B cell (primary cell): ENCODE data around the gene RABL6. TPM values are rescaled to one million over a fixed set of nuclear protein-coding genes. Genes with fewer than 3 reads are reported as not detected.

ENCODE experiments used
- ATAC-seq: fragments of 200-7000 bp; cut with Tn5 transposase; one replicate; pipeline ENCODE4 v1.10.0; 2021; ENCODE audit warnings: low read depth, mild to moderate bottlenecking, moderate number of reproducible peaks, moderate library complexity
- CTCF ChIA-PET: fragments of 350-600 bp; sonication (Branson Sonifier 250); formaldehyde crosslinking; loops from one replicate; lab custom pipeline; 2021; ENCODE audit warnings: antibody characterized with exemption, inconsistent platforms; lab: Charles Lee
- POLR2A ChIA-PET: fragments of 350-600 bp; sonication (Branson Sonifier 250); formaldehyde crosslinking; loops from one replicate; lab custom pipeline; 2021; ENCODE audit warnings: antibody characterized with exemption; lab: Charles Lee
- DNase-seq: peaks from one replicate; pipeline ENCODE4 v3.0.0; 2013
- H2AFZ ChIP-seq: 2 replicates; pipeline ENCODE4 v1.6.1; 2012; ENCODE audit warnings: mild to moderate bottlenecking, low read depth, low read length; ENCODE audit not compliant: insufficient read depth, poor library complexity, severe bottlenecking
- H3K27ac ChIP-seq, 2 donors: 1 replicate in 1 of 2; 2 replicates in 1 of 2; pipeline ENCODE4 v1.5.1; 2012 to 2013; ENCODE audit warnings: low read length in 2 of 2, mild to moderate bottlenecking in 2 of 2, moderate library complexity in 1 of 2
- H3K27me3 ChIP-seq, 4 experiments: fragments of 200-600 bp in 1 of 4; sonication (generic) in 1 of 4; replicated peaks in 1 of 4; 1 replicate in 2 of 4; 2 replicates in 2 of 4; pipeline versions ENCODE4 v1.6.1 to v1.7.0; 2013 to 2016; ENCODE audit warnings: low read length in 3 of 4, mild to moderate bottlenecking in 2 of 4, mixed read lengths in 1 of 4, moderate library complexity in 1 of 4; ENCODE audit not compliant: insufficient read depth in 4 of 4, control insufficient read depth in 3 of 4; ENCODE audit errors: control extremely low read depth in 1 of 4
- H3K36me3 ChIP-seq, 2 experiments: replicated peaks in 1 of 2; 1 replicate in 1 of 2; 2 replicates in 1 of 2; pipeline versions ENCODE4 v1.6.1 to v1.7.1; 2013; ENCODE audit warnings: low read length in 1 of 2; ENCODE audit not compliant: insufficient read depth in 2 of 2, control insufficient read depth in 1 of 2; ENCODE audit errors: control extremely low read depth in 1 of 2, extremely low read depth in 1 of 2
- H3K4me1 ChIP-seq, 2 donors: fragments of 200-600 bp in 1 of 2; sonication (generic) in 1 of 2; 1 replicate in 1 of 2; 2 replicates in 1 of 2; pipeline versions ENCODE4 v1.5.1 to v1.6.1; 2013 to 2017; ENCODE audit warnings: low read length in 2 of 2; ENCODE audit not compliant: control insufficient read depth in 2 of 2, insufficient read depth in 2 of 2
- H3K4me2 ChIP-seq: replicated peaks from 2 replicates; pipeline ENCODE3; 2012; ENCODE audit warnings: mild to moderate bottlenecking, low read depth, low read length; ENCODE audit not compliant: poor library complexity, severe bottlenecking
- H3K4me3 ChIP-seq, 5 experiments: fragments of 200-600 bp in 1 of 5; sonication (generic) in 1 of 5; 1 replicate in 3 of 5; 2 replicates in 2 of 5; pipeline versions ENCODE4 v1.5.1 to v1.7.0; 2011 to 2016; ENCODE audit warnings: low read length in 4 of 5, mild to moderate bottlenecking in 4 of 5, low read depth in 2 of 5, control low read depth in 1 of 5, moderate library complexity in 1 of 5; ENCODE audit not compliant: insufficient read depth in 1 of 5; ENCODE audit errors: control extremely low read depth in 1 of 5, extremely low read depth in 1 of 5
- H3K79me2 ChIP-seq: fragments of 200-600 bp; sonication (generic); one replicate; pipeline ENCODE4 v1.6.0; 2016; ENCODE audit warnings: low read length; ENCODE audit not compliant: control insufficient read depth, insufficient read depth
- H3K9ac ChIP-seq: fragments of 200-600 bp; sonication (generic); 2 replicates; pipeline ENCODE4 v1.6.1; 2017; ENCODE audit warnings: mild to moderate bottlenecking, low read length, moderate library complexity
- H3K9me3 ChIP-seq, 3 donors: one replicate each; pipeline versions ENCODE4 v1.6.1 to v1.7.1; 2013; ENCODE audit warnings: low read length in 2 of 3; ENCODE audit not compliant: control insufficient read depth in 2 of 3, insufficient read depth in 1 of 3; ENCODE audit errors: control extremely low read depth in 1 of 3
- H4K20me1 ChIP-seq: 2 replicates; pipeline ENCODE4 v1.6.0; 2012; ENCODE audit warnings: mild to moderate bottlenecking, low read length; ENCODE audit not compliant: insufficient read depth, control insufficient read depth, poor library complexity, severe bottlenecking
- H3K27ac Mint-ChIP-seq: one replicate; pipeline ENCODE4 v1.8.0; 2021; ENCODE audit warnings: mixed read lengths
- H3K27me3 Mint-ChIP-seq: one replicate; pipeline ENCODE4 v1.8.0; 2021; ENCODE audit warnings: mixed read lengths
- H3K4me1 Mint-ChIP-seq: one replicate; pipeline ENCODE4 v1.8.0; 2021; ENCODE audit warnings: mixed read lengths
- H3K4me3 Mint-ChIP-seq: one replicate; pipeline ENCODE4 v1.8.0; 2021; ENCODE audit warnings: mixed read lengths
- H3K9me3 Mint-ChIP-seq: one replicate; pipeline ENCODE4 v1.8.0; 2022; ENCODE audit warnings: mixed read lengths; ENCODE audit not compliant: insufficient read depth
- EZH2 ChIP-seq: IDR thresholded peaks from 2 replicates; pipeline ENCODE4 v1.6.1; 2012; ENCODE audit warnings: borderline replicate concordance, low read depth, mild to moderate bottlenecking, moderate library complexity, low read length; ENCODE audit not compliant: insufficient read depth, poor library complexity, severe bottlenecking
- WGBS: methylation state at CpG from one replicate; pipeline ENCODE4 v1.1.5; 2013; ENCODE audit warnings: missing lambda C conversion rate; ENCODE audit not compliant: insufficient coverage; 5-methylcytosine and 5-hydroxymethylcytosine counted together
- intact Hi-C: fragments of 100-400 bp; cut with micrococcal nuclease; formaldehyde crosslinking; loops from one replicate; pipeline ENCODE4 v1.10.0; 2022
- polyA plus RNA-seq: library from polyadenylated mRNA; depleted of rRNA; stranded (reverse); fragments of >200 nt; gene quantifications from 2 replicates; pipeline ENCODE4 v1.2.3, GENCODE V29; 2012
- total RNA-seq, 2 donors: library from RNA; stranded (reverse); fragments of 120-200 nt in 1 of 2; gene quantifications; 1 replicate in 1 of 2; 2 replicates in 1 of 2; pipeline versions ENCODE4 v1.2.3 to v1.2.4, GENCODE V29; 2013 to 2022
- TF ChIP-seq, protein P1 (sequence below): fragments of 200-600 bp; IDR thresholded peaks from one replicate; pipeline ENCODE4 v1.8.0; 2022; ENCODE audit warnings: antibody characterized with exemption, mild to moderate bottlenecking

The RABL6 gene
- total and polyA plus RNA-seq, 2 donors (not counting 1 experiment from before 2014, with no cell fraction given), result 33.6 to 70.5 TPM

GRCh38 chr9:136854113-136854841 lies 46.5 kb downstream of the RABL6 start:
- H3K27me3 ChIP-seq, result no peaks in the 10 kb centered on the region
- H3K4me3 Mint-ChIP-seq, result no peak overlapping the region
- 83% methylated on average over 29 of the region's 30 CpGs for WGBS
- H3K9me3 ChIP-seq, result no peaks in the 10 kb centered on the region
- no peak overlapping the region for H3K4me3 ChIP-seq
- ChIA-PET CTCF (no interaction called here), POLR2A (no interaction called here)
- peaks cover 5% of the 10 kb centered on the region for H3K4me1 Mint-ChIP-seq
- H2AFZ ChIP-seq, result no peak overlapping the region
- H3K27ac Mint-ChIP-seq, result no peak overlapping the region
- no peak overlapping the region for H3K4me2 ChIP-seq
- H4K20me1 ChIP-seq, result peaks cover 17% of the 10 kb centered on the region
- ATAC-seq (no peak), DNase-seq (peak; percentile 27)
- peaks cover 0 to 4% of the 10 kb centered on the region in 2 experiments for H3K36me3 ChIP-seq
- no peak overlapping the region for H3K9ac ChIP-seq
- peaks cover 6 to 9% of the 10 kb centered on the region in 2 donors for H3K4me1 ChIP-seq
- no peak overlapping the region for H3K27ac ChIP-seq
- TF ChIP-seq, protein P1, sequence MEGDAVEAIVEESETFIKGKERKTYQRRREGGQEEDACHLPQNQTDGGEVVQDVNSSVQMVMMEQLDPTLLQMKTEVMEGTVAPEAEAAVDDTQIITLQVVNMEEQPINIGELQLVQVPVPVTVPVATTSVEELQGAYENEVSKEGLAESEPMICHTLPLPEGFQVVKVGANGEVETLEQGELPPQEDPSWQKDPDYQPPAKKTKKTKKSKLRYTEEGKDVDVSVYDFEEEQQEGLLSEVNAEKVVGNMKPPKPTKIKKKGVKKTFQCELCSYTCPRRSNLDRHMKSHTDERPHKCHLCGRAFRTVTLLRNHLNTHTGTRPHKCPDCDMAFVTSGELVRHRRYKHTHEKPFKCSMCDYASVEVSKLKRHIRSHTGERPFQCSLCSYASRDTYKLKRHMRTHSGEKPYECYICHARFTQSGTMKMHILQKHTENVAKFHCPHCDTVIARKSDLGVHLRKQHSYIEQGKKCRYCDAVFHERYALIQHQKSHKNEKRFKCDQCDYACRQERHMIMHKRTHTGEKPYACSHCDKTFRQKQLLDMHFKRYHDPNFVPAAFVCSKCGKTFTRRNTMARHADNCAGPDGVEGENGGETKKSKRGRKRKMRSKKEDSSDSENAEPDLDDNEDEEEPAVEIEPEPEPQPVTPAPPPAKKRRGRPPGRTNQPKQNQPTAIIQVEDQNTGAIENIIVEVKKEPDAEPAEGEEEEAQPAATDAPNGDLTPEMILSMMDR, result no peak
- no peak for TF ChIP-seq EZH2
- H3K79me2 ChIP-seq, result peaks cover 2% of the 10 kb centered on the region
- H3K27me3 Mint-ChIP-seq, result no peaks in the 10 kb centered on the region
- intact Hi-C loops, result no loop called here
- no peaks in the 10 kb centered on the region for H3K9me3 Mint-ChIP-seq

GRCh38 chr9:136854842-136855460 lies 47.2 kb downstream of the RABL6 start:
- Histone ChIP-seq H3K4me3 (no peak overlapping the region), H3K79me2 (peaks cover 2% of the 10 kb centered on the region), H3K9me3 (no peaks in the 10 kb centered on the region), H3K27me3 (no peaks in the 10 kb centered on the region), H3K36me3 (peaks cover 0 to 4% of the 10 kb centered on the region in 2 experiments), H3K9ac (no peak overlapping the region), H3K4me2 (no peak overlapping the region), H2AFZ (no peak overlapping the region), H3K27ac (no peak overlapping the region), H4K20me1 (peaks cover 14% of the 10 kb centered on the region), H3K4me1 (peaks cover 3 to 9% of the 10 kb centered on the region in 2 donors)
- 95% methylated on average over 23 of the region's 23 CpGs for WGBS
- POLR2A ChIA-PET, result no interaction called here
- no peak overlapping the region for H3K4me3 Mint-ChIP-seq
- TF ChIP-seq, protein P1, result no peak
- no peak for TF ChIP-seq EZH2
- intact Hi-C loops, result no loop called here
- ATAC-seq (no peak), DNase-seq (peak; percentile 20)
- no peaks in the 10 kb centered on the region for H3K27me3 Mint-ChIP-seq
- H3K4me1 Mint-ChIP-seq, result no peaks in the 10 kb centered on the region
- CTCF ChIA-PET, result no interaction called here
- no peaks in the 10 kb centered on the region for H3K9me3 Mint-ChIP-seq
- no peak overlapping the region for H3K27ac Mint-ChIP-seq
